ENCODE results near the gene TMEM107.
A peak's percentile ranks its signal among the peaks of the same experiment; 100 is the strongest.

Gene TMEM107

DNA sequence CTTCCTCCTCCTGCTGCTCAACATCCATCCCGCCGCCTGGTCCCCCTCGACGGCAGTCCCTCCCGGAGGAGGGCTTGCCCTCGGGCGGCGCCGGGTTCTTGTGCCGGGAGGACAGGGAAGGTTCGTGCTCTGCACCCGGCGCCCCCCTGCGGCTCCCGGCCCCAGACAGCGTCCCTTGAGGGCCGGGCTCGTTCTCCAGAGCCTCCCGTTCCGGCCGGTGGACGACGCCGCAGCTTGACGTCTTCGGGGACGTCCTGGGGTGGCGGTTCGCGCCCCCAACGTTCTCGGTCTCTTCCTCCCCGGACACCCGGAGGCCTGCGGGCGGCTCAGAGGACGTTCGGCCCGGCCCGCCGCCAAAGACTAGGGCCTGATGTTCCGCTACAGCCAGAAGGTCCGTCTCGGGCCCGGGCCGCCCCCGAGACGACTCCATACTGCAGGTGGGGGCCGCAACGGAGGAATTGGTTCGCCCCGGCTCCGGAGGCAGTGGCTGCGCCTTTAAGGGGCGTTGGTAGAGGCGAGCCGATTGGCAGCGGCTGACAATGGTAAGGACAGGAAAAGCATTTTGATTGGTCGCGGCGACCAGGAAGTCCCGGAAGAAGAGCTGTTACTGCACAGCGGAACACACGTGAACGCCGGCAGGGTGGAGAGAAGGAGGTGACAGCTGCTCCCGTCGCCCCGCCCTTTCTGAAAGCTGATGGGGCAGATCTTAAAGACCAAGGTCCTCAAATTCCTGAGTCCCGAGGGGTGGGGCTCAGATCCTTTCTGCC is 13.7 kb upstream of the TMEM107 start, which contains the start of gene BORCS6:
Gene BORCS6 (minus strand): TSS at position 470 of the 767 bp plus-strand sequence. CDS start 40 bp downstream, at position 430.
- H3K27me3 Mint-ChIP-seq (ENCODE audit: low read depth): no peaks in the 10 kb centered on the region
- no peaks in the 10 kb centered on the region for H3K9me3 Mint-ChIP-seq
- peak within 1 kb of the TSS in 1 of 3 experiments; percentile 79 for H3K4me3 Mint-ChIP-seq
- TF ChIP-seq, protein P1, sequence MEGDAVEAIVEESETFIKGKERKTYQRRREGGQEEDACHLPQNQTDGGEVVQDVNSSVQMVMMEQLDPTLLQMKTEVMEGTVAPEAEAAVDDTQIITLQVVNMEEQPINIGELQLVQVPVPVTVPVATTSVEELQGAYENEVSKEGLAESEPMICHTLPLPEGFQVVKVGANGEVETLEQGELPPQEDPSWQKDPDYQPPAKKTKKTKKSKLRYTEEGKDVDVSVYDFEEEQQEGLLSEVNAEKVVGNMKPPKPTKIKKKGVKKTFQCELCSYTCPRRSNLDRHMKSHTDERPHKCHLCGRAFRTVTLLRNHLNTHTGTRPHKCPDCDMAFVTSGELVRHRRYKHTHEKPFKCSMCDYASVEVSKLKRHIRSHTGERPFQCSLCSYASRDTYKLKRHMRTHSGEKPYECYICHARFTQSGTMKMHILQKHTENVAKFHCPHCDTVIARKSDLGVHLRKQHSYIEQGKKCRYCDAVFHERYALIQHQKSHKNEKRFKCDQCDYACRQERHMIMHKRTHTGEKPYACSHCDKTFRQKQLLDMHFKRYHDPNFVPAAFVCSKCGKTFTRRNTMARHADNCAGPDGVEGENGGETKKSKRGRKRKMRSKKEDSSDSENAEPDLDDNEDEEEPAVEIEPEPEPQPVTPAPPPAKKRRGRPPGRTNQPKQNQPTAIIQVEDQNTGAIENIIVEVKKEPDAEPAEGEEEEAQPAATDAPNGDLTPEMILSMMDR (IDR thresholded peaks at IDR 0.05; ENCODE audit: unreplicated experiment in 3 of 3): no peak
- peaks cover 11% of the 10 kb centered on the region for H3K4me1 Mint-ChIP-seq
- H3K27ac Mint-ChIP-seq: peak within 1 kb of the TSS; percentile 24 to 70 (median 62)
- H3K36me3 Mint-ChIP-seq (ENCODE audit: low read depth): no peaks in the 10 kb centered on the region

DNA sequence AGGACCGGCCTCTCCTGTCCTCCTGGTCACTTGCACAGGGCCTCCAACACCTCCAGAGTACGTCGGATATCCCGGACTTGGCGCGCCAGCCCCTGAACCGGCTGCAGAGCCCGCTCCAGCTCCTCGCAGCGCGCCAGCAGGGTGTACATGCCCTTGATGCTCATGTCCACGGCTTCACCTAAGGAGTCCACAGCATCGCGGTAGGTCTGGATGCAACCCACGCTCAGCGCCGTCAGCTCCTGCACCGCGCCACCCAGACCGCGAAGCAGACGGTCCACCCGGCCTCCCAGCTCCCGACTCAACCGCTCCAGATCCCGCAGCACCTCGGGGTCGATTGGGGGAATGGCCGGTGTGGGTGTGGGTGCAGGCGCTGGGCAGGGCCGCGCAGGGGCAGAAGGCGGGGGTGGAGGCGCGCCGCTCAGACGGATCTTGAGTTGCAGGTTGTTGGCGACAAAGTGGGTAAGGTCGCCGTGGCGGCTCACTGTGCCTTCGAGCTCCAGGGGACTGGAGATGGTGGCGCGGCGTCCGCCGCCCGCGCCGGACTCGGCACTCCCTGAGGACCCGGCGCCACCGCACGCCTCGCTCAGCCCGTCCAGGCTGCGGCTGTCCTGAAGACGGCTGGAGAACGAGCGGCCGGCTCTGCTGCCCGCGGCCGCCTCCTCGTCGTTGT is 13.0 kb upstream of the TMEM107 start:
- Mint-ChIP-seq H3K9me3 (no peaks in the 10 kb centered on the region), H3K4me1 (peaks cover 11% of the 10 kb centered on the region), H3K36me3 (ENCODE audit: low read depth) (no peaks in the 10 kb centered on the region), H3K27me3 (ENCODE audit: low read depth) (no peaks in the 10 kb centered on the region), H3K27ac (peak overlapping the region in 1 of 3 experiments; percentile 17), H3K4me3 (peak overlapping the region in 1 of 3 experiments; percentile 79)
- TF ChIP-seq, protein P1 (IDR thresholded peaks at IDR 0.05; ENCODE audit: unreplicated experiment in 3 of 3): no peak

DNA sequence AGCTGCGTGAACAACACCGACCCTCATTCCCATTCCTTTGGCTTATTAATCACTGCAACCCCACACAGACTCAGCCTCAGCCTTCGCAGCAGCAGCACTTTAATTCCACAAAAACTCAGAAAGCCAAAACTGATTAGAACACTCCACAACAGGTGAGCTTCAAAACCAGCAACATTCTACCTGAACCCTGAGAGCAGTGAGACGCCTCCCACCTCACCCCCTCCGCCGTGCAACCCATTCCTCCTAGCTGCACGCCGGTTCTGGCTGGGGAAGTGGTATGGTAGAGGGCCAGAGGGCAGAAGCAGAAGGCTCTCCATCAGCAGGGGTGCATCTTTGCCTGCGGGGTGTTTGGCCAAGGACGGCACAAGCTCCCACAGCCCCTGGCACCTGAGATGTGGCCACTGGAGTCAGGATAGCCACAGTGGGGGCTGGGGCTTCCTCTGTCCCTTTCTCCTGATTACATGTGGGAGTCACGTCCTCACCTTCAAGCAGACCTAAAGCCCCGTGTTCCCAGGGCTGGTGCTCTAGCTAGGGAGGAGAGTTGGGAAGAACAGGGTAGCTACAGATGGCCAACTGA is 12.2 kb upstream of the TMEM107 start:
- Mint-ChIP-seq H3K27me3 (ENCODE audit: low read depth) (no peaks in the 10 kb centered on the region), H3K27ac (peak overlapping the region in 1 of 3 experiments; percentile 17), H3K36me3 (ENCODE audit: low read depth) (no peaks in the 10 kb centered on the region), H3K4me1 (peaks cover 11% of the 10 kb centered on the region), H3K9me3 (no peaks in the 10 kb centered on the region), H3K4me3 (no peak overlapping the region)
- TF ChIP-seq, protein P1 (IDR thresholded peaks at IDR 0.05; ENCODE audit: unreplicated experiment in 3 of 3): no peak

DNA sequence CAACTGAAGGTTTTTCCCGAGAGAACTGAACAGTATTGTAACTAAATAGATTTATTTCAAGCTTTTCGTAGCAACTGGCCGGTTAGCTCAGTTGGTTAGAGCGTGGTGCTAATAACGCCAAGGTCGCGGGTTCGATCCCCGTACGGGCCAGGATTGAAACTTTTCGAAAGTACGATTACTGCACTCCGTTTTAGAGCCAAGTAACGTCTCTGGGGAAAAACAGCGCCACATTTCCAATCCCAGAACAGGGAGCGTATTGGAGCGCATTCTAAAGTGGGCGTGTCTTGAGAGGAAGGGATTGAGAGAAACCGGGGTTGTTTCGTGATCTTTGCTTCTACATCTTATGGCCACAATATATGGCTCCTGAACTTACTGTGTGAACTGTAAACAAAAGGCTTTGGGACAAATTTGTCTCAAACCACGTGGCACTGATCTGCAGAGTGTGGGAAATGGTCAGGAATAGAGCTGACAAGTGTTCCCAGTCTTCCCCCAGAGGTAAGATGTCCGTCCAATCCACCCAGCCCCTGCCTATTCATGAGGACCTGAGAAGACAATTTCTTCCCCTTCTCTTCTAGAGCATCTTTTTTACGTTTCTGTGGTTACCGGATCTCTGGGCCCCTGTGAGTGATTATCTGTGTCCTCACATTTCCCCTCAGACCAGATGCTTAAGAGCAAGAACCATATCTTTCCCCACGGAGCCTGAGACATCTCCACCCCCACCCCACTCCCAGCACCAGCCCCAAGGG is 11.5 kb upstream of the TMEM107 start:
- H3K27ac Mint-ChIP-seq: no peak overlapping the region
- peaks cover 11% of the 10 kb centered on the region for H3K4me1 Mint-ChIP-seq
- TF ChIP-seq, protein P1 (IDR thresholded peaks at IDR 0.05; ENCODE audit: unreplicated experiment in 3 of 3): no peak
- no peaks in the 10 kb centered on the region for H3K9me3 Mint-ChIP-seq
- H3K27me3 Mint-ChIP-seq (ENCODE audit: low read depth): peaks cover 2% of the 10 kb centered on the region
- no peak overlapping the region for H3K4me3 Mint-ChIP-seq
- H3K36me3 Mint-ChIP-seq (ENCODE audit: low read depth): no peaks in the 10 kb centered on the region

DNA sequence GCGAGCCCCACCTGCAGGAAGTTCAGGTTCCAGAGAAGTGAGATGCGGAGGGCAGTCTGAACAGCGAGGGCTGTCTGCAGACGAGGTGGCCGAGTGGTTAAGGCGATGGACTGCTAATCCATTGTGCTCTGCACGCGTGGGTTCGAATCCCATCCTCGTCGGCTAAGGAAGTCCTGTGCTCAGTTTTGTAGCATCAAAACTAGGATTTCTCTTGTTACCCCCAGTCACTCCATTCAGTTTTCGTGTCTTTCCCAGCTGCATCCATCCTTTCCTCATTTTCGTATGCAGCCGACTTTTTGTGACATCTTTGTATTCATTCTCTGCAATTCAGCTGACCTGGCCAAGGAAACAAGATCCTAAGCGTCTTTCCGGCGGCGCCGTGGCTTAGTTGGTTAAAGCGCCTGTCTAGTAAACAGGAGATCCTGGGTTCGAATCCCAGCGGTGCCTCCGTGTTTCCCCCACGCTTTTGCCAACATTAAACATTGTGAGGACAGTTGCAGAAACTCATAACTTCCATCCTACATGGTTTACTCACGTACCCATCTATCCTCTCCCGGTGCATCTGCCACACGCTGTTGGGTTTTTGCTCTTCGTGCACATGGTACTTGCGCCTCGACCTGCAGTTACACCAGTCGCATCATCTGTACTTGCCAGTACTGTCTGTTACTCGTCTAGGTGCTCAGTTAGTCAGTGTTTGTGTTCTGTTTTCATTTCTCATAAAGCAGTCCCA is 10.8 kb upstream of the TMEM107 start:
- TF ChIP-seq, protein P1 (IDR thresholded peaks at IDR 0.05; ENCODE audit: unreplicated experiment in 3 of 3): peak in 2 of 3 experiments; percentile 5 to 39
- Mint-ChIP-seq H3K36me3 (ENCODE audit: low read depth) (no peaks in the 10 kb centered on the region), H3K4me3 (no peak overlapping the region), H3K27ac (no peak overlapping the region), H3K9me3 (no peaks in the 10 kb centered on the region), H3K27me3 (ENCODE audit: low read depth) (peaks cover 7% of the 10 kb centered on the region), H3K4me1 (peaks cover 11% of the 10 kb centered on the region)
